ENCODE data around the gene MYL7. TPM values are rescaled to one million over a fixed set of nuclear protein-coding genes. Genes with fewer than 3 reads are reported as not detected.

MYL7 gene
- total and polyA plus RNA-seq, 2 of the 13 experiments (the other 11 are each of a cell fraction or from before 2014, with no cell fraction given): 1.8 TPM; not detected in 1

- TF ChIP-seq MTF2 (CRISPR knock-in tag; IDR thresholded peaks at IDR 0.05; ENCODE audit: borderline replicate concordance): no peak
- no peak for TF ChIP-seq ZNF30 (CRISPR knock-in tag; IDR thresholded peaks at IDR 0.05)
- TF ChIP-seq ATF5 (CRISPR knock-in tag; IDR thresholded peaks at IDR 0.05; ENCODE audit: low read depth): no peak
- no peak for TF ChIP-seq NBN (conservative IDR thresholded peaks at IDR 0.05)
- no peak for TF ChIP-seq ERF (CRISPR knock-in tag; IDR thresholded peaks at IDR 0.05)
- no peak for TF ChIP-seq SIN3A (IDR thresholded peaks at IDR 0.05; ENCODE audit: borderline replicate concordance, low read depth, low read length)
- no peak for TF ChIP-seq MZF1 (CRISPR knock-in tag; IDR thresholded peaks at IDR 0.05; ENCODE audit: borderline replicate concordance)
- TF ChIP-seq ZSCAN21 (CRISPR knock-in tag; IDR thresholded peaks at IDR 0.05; ENCODE audit: borderline replicate concordance): no peak
- no peak for TF ChIP-seq ATF6 (CRISPR knock-in tag; conservative IDR thresholded peaks at IDR 0.05)
- TF ChIP-seq MXD4 (CRISPR knock-in tag; IDR thresholded peaks at IDR 0.05): no peak
- no peak for TF ChIP-seq WIZ (CRISPR knock-in tag; IDR thresholded peaks at IDR 0.05)
- no peak for TF ChIP-seq MAZ (IDR thresholded peaks at IDR 0.05; ENCODE audit: borderline replicate concordance, low read depth, low read length)
- TF ChIP-seq MAZ (CRISPR knock-in tag; IDR thresholded peaks at IDR 0.05; ENCODE audit: low read depth): no peak
- no peak for TF ChIP-seq BCL6 (CRISPR knock-in tag; IDR thresholded peaks at IDR 0.05)
- TF ChIP-seq JARID2 (CRISPR knock-in tag; IDR thresholded peaks at IDR 0.05; ENCODE audit: insufficient replicate concordance): no peak
- TF ChIP-seq ZNF3 (CRISPR knock-in tag; IDR thresholded peaks at IDR 0.05): no peak
- TF ChIP-seq HIC2 (CRISPR knock-in tag; IDR thresholded peaks at IDR 0.05; ENCODE audit: low read depth): no peak
- peak; percentile 77; the same call in 1 of the 2 replicates for TF ChIP-seq POGK (CRISPR knock-in tag; conservative IDR thresholded peaks at IDR 0.05)
- TF ChIP-seq NFKB2 (CRISPR knock-in tag; IDR thresholded peaks at IDR 0.05; ENCODE audit: borderline replicate concordance): no peak
- TF ChIP-seq ELF1 (CRISPR knock-in tag; IDR thresholded peaks at IDR 0.05): no peak
- no peak for TF ChIP-seq HMG20A (CRISPR knock-in tag; IDR thresholded peaks at IDR 0.05; ENCODE audit: borderline replicate concordance)
- TF ChIP-seq ZNF296 (CRISPR knock-in tag; conservative IDR thresholded peaks at IDR 0.05): no peak
- TF ChIP-seq FUBP1 (CRISPR knock-in tag; IDR thresholded peaks at IDR 0.05; ENCODE audit: borderline replicate concordance): no peak
These were observed 48.0 kb downstream of the MYL7 start (continued) for GRCh38 chr7:44093102-44093641.
